Measurements from ENCODE around the gene SLX1B.
"Not testable (repeated sequence)": the region's sequence is repeated elsewhere in the genome, so short reads cannot be mapped to it uniquely, and the experiment has no call there.

Gene SLX1B

DNA sequence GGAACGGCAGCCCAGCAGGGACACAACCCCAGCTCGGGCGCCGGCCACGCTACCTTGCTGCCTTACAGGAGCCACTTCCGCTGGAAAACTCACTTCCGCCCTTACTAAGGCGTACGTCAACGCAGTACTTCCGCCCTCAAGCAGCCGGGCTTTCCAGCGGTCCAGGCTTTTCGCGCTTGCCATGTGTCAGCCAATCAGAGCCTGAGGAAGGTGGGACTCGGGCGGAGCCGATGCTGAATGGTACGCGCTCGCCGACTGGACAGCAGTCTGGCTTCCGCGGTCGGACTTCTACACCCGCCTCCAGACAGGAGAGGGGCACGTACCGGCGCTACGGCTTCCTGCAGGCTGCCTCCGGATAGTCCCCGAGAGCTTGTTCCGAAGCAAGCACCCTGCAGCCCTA is at the start of gene SLX1B, which contains the start of gene BOLA2:
Gene SLX1B, plus strand, starts transcription at position 265 of the 400 bp plus-strand sequence.
Gene BOLA2, minus strand, starts transcription at position 83 of the 400 bp plus-strand sequence. CDS start 98 bp downstream, outside the sequence.
- not testable (repeated sequence) for H3K27ac ChIP-seq; DNase-seq (ENCODE audit: low read depth, low spot score); H3K4me3 ChIP-seq; H3K9me3 ChIP-seq (ENCODE audit: low read depth, low read length); H3K36me3 ChIP-seq (ENCODE audit: insufficient read depth, low read length); H3K9ac ChIP-seq (ENCODE audit: insufficient read length)

DNA sequence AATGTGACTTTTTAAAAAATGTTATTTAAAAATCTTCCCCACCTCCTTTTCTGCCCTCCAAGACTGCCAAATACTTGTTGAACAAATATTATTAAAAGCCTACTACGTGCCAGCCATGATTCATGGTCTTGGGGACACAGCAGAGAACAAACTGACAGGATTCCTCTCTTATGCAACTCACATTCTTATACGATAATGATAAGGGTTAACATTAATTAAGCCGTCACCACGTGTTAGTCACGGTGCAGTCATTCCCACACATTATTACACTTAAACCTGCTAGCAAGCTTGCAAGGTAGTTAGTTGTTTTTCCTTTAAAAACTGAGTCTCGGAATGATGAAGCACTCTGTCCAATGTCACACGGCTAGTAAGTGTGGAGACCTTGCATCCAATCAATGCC is 49.1 kb upstream of the SLX1B start:
- DNase-seq (ENCODE audit: low read depth, low spot score); H3K27ac ChIP-seq; H3K9me3 ChIP-seq (ENCODE audit: low read depth, low read length); H3K4me3 ChIP-seq; H3K9ac ChIP-seq (ENCODE audit: insufficient read length); H3K36me3 ChIP-seq (ENCODE audit: insufficient read depth, low read length): not testable (repeated sequence)

DNA sequence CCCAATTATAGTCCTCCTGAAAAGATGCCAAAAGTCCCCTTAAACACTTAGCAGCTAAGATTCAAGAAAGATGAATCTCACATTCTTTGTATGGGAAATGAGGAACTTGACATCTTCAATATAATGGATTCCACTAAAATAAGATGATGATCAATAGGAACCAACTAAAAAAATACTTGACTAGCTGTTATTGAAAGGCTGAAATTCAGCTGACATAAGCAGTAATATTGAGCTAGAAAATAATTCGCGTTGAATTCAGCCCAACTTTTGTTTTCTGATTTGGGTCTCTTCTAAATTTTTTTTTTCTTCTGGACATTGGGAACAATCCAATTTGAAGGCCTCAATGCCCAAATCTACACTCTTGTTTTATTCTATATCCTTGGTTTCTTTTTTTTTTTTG is 30.7 kb upstream of the SLX1B start:
- H3K27ac ChIP-seq; H3K9ac ChIP-seq (ENCODE audit: insufficient read length); DNase-seq (ENCODE audit: low read depth, low spot score); H3K4me3 ChIP-seq; H3K9me3 ChIP-seq (ENCODE audit: low read depth, low read length); H3K36me3 ChIP-seq (ENCODE audit: insufficient read depth, low read length): not testable (repeated sequence)

DNA sequence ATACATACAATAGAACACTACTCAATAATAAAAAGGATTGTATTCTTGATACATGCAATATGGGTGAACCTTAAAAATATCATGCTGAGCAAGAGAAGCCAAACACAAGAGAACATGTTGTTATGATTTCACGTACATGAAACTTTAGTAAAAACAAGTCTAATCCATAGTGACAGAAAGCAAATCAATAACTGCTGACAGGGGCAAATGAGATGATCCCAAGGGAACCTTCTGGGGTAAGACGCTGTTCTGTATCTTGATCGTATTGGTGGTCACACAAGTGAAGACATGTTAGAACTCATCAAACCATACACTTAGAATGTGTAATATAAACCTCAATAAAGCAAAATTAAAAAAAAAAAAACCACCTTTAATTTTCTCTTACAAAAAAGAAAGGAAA is 28.9 kb upstream of the SLX1B start:
- H3K9me3 ChIP-seq (ENCODE audit: low read depth, low read length); DNase-seq (ENCODE audit: low read depth, low spot score); H3K4me3 ChIP-seq; H3K9ac ChIP-seq (ENCODE audit: insufficient read length); H3K36me3 ChIP-seq (ENCODE audit: insufficient read depth, low read length); H3K27ac ChIP-seq: not testable (repeated sequence)

DNA sequence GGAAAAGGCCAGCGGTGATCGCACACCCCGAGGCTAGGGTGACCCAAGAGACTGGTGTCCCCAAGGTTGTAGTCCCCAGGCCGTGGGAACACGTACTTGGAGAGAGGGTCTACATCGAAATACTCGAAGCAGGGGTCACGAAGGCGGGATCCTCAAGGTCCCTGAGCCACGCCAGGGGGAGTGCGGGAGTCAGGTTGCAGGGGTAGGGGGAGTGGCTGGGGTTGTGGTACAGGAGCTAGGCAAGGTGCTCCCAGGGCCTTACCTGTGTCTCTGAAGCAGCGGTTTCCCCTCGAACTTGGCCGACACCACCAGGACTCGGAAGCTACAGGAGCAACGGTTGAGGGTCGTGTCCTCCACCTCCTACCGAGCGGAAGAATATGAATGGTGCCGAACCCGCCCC is 579 bp upstream of the SLX1B start:
- H3K27ac ChIP-seq; H3K9ac ChIP-seq (ENCODE audit: insufficient read length); H3K9me3 ChIP-seq (ENCODE audit: low read depth, low read length); DNase-seq (ENCODE audit: low read depth, low spot score); H3K36me3 ChIP-seq (ENCODE audit: insufficient read depth, low read length); H3K4me3 ChIP-seq: not testable (repeated sequence)

DNA sequence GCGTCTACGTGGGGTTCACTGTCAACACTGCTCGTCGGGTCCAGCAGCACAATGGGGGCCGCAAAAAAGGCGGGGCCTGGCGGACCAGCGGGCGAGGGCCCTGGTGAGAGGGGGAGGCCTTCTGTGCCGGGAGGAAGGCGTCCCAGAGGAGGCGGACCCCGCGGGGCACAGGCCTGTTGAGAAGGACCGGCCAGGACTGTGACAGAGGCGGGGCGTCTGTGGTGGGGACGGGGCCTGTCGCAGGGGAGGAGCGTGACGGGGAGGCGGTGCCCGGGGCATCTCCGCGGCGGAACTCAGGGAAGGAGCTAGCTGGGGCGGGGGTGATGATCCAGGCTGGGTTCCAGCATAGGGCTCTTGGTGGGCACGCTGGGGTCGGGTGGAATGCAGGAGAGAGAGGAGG is 495 bp downstream of the SLX1B start:
- H3K36me3 ChIP-seq (ENCODE audit: insufficient read depth, low read length); H3K9ac ChIP-seq (ENCODE audit: insufficient read length); H3K4me3 ChIP-seq; H3K27ac ChIP-seq; DNase-seq (ENCODE audit: low read depth, low spot score); H3K9me3 ChIP-seq (ENCODE audit: low read depth, low read length): not testable (repeated sequence)

DNA sequence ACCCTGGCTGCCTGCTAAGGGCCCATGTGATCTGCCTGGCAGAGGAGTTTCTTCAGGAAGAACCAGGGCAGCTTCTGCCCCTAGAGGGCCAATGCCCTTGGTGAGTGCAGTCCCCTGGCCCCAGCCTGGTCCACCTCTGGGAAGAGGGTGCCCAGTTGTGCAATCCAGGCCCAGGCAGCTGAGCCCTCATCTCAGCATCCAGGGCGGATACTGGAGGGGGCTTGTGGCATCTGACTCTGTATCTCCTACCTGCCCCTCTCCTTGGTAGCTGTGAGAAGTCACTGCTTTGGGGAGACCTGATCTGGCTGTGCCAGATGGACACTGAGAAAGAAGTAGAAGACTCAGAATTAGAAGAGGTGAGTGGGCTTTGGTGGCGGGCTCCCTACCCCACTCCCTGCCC is 3.3 kb downstream of the SLX1B start:
- not testable (repeated sequence) for H3K4me3 ChIP-seq; DNase-seq (ENCODE audit: low read depth, low spot score); H3K9ac ChIP-seq (ENCODE audit: insufficient read length); H3K9me3 ChIP-seq (ENCODE audit: low read depth, low read length); H3K27ac ChIP-seq; H3K36me3 ChIP-seq (ENCODE audit: insufficient read depth, low read length)

DNA sequence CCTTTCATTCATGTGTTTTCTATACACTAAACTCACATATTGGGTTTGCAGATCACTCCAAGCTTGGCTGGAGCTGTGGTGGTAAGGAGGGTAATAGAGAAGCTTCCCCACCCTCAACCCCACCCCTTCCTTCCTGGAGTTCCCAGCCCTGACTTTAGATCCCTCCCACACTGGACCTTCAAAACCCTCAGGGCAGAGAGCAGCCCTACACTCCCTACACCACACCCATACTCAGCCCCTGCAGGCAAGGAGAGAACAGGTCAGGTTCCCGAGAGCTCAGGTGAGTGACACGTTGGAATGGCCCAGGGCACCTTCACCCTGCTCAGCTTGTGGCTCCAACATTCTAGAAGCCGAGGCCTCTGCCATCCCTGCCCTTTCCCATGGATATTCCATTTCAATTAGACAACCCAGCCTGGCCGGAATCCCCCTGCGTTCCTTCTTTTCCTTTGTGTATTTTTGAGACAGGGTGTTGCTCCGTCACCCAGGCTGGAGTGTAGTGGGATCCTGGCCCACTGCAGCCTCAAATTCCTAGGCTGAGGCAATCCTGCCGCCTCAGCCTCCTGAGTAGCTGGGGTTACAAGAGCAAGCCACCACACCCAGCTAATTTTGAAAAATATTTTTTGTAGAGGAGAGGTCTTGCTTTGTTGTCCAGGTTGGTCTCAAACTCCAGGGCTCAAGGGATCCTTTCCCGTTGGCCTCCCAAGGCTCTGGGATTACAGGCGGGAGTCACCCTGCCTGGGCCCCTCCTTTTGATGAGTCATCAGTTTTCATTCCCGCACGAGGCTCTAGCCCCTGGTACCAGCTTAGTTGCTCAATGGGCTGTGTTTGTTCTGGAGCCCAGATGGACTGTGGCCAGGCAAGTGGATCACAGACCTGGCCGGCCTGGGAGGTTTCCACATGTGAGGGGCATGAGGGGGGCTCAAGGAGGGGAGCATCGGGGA is 5.6 kb downstream of the SLX1B start, which contains the start of gene SULT1A4:
Gene SULT1A4, plus strand, starts transcription at position 208 of the 941 bp plus-strand sequence. CDS start 1,473 bp downstream, outside the sequence.
- H3K9me3 ChIP-seq (ENCODE audit: low read depth, low read length); H3K27ac ChIP-seq; H3K4me3 ChIP-seq; DNase-seq (ENCODE audit: low read depth, low spot score); H3K9ac ChIP-seq (ENCODE audit: insufficient read length); H3K36me3 ChIP-seq (ENCODE audit: insufficient read depth, low read length): not testable (repeated sequence)

DNA sequence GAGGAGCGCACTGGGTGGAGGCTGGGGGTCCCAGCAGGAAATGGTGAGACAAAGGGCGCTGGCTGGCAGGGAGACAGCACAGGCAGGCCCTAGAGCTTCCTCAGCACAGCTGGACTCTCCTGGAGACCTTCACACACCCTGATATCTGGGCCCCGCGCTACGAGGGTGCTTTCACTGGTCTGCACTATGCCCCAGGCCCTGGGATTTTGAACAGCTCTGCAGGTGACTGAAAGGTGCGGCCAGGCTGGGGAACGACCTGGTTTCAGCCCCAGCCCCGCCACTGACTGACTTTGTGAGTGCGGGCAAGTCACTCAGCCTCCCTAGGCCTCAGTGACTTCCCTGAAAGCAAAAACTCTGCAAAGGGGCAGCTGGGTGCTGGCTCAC is 6.3 kb downstream of the SLX1B start:
- H3K27ac ChIP-seq; DNase-seq (ENCODE audit: low read depth, low spot score); H3K4me3 ChIP-seq; H3K9me3 ChIP-seq (ENCODE audit: low read depth, low read length); H3K9ac ChIP-seq (ENCODE audit: insufficient read length); H3K36me3 ChIP-seq (ENCODE audit: insufficient read depth, low read length): not testable (repeated sequence)

DNA sequence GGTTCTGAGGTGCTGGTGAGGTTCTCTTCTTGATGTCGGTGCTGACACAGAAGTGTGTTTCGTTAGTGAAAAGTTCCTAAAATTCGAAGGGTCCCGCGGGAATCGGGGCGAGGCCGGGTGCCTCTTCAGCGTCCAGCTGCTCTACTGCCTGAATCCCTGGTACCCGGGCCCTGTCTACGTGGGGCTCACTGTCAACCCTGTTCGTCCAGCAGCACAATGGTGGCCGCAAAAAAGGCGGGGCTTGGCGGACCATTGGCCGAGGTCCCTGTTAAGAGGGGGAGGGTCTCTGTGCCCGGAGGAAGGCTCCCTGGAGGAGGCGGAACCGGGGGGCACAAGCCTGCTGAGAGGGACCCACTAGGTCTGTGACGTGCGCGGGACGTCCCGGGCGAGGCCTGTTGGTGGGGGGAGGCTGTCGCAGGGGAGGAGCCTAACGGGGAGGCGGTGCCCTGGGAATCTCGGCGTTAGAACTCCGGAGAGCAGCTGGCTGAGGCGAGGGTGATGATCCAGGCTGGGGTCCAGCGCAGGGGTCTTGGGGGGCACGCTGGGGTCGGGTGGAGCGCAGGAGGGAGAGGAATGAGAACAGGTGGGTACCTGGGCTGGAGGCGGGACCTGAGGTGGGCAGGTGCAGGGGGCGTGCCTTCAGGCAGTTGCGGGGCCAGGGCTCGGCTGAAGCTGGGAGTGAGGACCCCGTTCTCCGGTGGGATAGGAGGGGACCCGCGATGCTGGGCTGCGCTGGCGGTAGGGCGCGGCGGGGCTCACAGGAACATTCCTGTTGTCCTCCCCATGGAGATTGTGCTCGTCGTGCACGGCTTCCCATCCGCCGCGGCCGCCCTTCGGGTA is 11.9 kb downstream of the SLX1B start:
- DNase-seq (ENCODE audit: low read depth, low spot score); H3K9ac ChIP-seq (ENCODE audit: insufficient read length); H3K27ac ChIP-seq; H3K9me3 ChIP-seq (ENCODE audit: low read depth, low read length); H3K36me3 ChIP-seq (ENCODE audit: insufficient read depth, low read length); H3K4me3 ChIP-seq: not testable (repeated sequence)

DNA sequence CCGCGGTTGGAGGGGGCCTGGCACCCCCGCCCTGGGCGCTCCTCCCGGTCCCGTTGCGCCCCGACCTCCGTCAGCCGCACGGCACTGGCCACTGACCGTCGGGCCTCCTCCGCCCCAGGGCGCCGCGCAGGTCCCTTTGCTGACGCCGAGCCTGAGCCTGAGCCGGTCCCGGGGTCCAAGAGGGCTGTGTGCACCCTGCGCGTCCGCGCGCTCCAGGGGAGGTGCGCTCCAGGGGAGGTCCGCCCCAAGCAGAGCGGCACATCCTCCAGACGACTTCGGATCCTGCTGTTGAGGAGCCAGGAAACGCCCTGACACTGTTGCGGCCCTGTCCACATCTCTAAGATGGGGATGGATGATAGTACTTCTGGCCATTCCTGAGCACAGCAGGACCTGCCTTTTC is 12.6 kb downstream of the SLX1B start:
- H3K4me3 ChIP-seq; DNase-seq (ENCODE audit: low read depth, low spot score); H3K36me3 ChIP-seq (ENCODE audit: insufficient read depth, low read length); H3K9ac ChIP-seq (ENCODE audit: insufficient read length); H3K27ac ChIP-seq; H3K9me3 ChIP-seq (ENCODE audit: low read depth, low read length): not testable (repeated sequence)

DNA sequence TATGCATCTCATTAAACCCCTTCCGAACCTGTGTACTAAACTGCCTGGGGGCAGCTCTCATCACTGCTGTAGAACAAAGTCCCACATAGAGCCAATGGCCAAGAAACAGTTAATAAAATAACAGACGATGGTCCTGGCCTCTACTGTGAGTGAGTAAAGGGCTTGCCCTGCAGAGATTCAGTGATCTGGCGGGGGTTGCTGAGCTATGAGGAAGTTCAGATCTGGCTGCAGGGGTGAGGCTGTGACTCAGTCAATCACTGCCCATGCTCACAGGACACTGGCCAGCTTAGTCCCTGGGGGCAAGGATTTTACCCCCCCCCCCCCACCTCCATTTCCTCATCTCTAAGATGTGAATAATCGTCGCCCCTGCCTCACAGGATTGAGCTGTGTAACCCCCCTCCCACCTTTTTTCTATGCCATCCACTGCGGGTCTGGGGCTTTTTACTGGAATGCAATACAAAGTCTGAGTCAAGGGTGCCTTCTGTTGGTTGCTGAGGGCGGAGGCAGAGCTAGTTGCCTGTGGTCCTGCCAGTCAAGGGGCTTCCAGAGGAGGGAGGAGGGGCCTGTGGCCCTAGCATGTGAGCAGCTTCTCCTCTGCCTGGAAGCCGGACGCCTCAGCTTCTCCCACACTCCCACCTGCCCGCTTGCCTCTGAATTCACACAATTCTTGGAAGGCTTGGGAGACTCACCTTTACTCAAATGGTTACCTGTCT is 13.5 kb downstream of the SLX1B start:
- H3K9me3 ChIP-seq (ENCODE audit: low read depth, low read length); H3K27ac ChIP-seq; H3K4me3 ChIP-seq; DNase-seq (ENCODE audit: low read depth, low spot score); H3K36me3 ChIP-seq (ENCODE audit: insufficient read depth, low read length); H3K9ac ChIP-seq (ENCODE audit: insufficient read length): not testable (repeated sequence)

DNA sequence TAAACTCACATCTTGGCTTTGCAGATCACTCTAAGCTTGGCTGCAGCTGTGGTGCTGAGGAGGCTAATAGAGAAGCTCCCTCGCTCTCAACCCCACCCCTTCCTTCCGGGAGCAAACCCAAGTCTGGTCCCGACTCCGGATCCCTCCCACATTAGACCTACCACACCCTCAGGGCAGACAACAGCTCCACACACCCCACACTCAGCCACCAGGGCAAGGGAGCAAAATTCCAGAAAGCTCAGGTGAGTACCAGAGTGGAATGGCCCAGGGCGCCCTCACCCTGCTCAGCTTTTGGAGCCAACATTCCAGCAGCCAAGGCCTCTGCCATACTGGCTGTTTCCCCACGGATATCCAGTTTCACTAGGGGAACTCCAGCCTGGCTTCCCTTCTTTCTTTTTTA is 15.3 kb downstream of the SLX1B start:
- H3K27ac ChIP-seq; H3K9ac ChIP-seq (ENCODE audit: insufficient read length); H3K9me3 ChIP-seq (ENCODE audit: low read depth, low read length); DNase-seq (ENCODE audit: low read depth, low spot score); H3K4me3 ChIP-seq; H3K36me3 ChIP-seq (ENCODE audit: insufficient read depth, low read length): not testable (repeated sequence)

DNA sequence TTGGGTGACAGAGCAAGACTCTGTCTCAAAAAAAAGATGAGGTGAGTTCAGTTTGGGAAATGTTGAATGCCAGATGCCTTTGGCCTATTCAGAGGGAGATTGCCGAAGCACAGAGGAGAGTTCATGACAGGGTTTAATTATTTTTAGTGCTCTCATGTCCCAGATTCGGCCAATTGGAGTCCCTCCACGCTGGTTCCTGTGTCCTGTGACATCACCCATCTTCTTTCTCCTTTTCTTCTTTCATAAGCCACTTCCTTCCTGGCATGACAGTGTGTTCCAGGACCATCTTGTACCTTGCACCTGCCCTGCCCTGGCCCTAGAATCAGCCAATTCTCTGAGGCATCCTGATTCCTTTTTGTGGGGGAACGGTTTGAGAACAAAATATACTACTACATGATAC is 17.7 kb downstream of the SLX1B start:
- not testable (repeated sequence) for DNase-seq (ENCODE audit: low read depth, low spot score); H3K27ac ChIP-seq; H3K36me3 ChIP-seq (ENCODE audit: insufficient read depth, low read length)

More for the DNA sequence above, 17.7 kb downstream of the SLX1B start:
- not testable (repeated sequence) for H3K9me3 ChIP-seq (ENCODE audit: low read depth, low read length); H3K4me3 ChIP-seq; H3K9ac ChIP-seq (ENCODE audit: insufficient read length)
